Esophagus squamous epithelium (tissue), 4 donors: Measurements from ENCODE around the gene LY6G6F.

Experiments used
- CTCF ChIP-seq, 6 experiments: fragments of 450-650 bp in 4 of 6; fragments of 200-600 bp in 2 of 6; sonication (generic) in 2 of 6; IDR thresholded peaks; one replicate each; pipeline ENCODE4 v1.5.1; 2016 to 2019; ENCODE audit warnings: antibody characterized with exemption in 6 of 6, mild to moderate bottlenecking in 4 of 6, moderate library complexity in 4 of 6
- POLR2A ChIP-seq, 4 donors: fragments of 450-650 bp; IDR thresholded peaks; one replicate each; pipeline ENCODE4 v1.6.1; 2017; ENCODE audit warnings: antibody characterized with exemption in 4 of 4, mild to moderate bottlenecking in 4 of 4, moderate library complexity in 3 of 4

- TF ChIP-seq CTCF (IDR thresholded peaks at IDR 0.05) (no peak), POLR2A (IDR thresholded peaks at IDR 0.05) (no peak)
Measured at GRCh38 chr6:31691078-31691463, 15.6 kb upstream of the LY6G6F start.
